WTC11 (cell line): ENCODE results near the gene R3HDM1. TPM values are rescaled to one million over a fixed set of nuclear protein-coding genes. Genes with fewer than 3 reads are reported as not detected.

Source experiments
- ATAC-seq: fragments of 200-7000 bp; cut with Tn5 transposase; 2 replicates; pipeline ENCODE4 v1.10.0; 2021; ENCODE audit warnings: mild to moderate bottlenecking, moderate library complexity
- CTCF ChIA-PET: fragments of 300-600 bp; sonication (Branson Sonifier 250); formaldehyde crosslinking; loops from one replicate; lab custom pipeline; 2021; ENCODE audit warnings: antibody characterized with exemption; lab: Charles Lee
- POLR2A ChIA-PET: fragments of 350-600 bp; sonication (Branson Sonifier 250); formaldehyde crosslinking; loops from one replicate; lab custom pipeline; 2021; ENCODE audit warnings: antibody characterized with exemption; lab: Charles Lee
- DNase-seq: peaks from one replicate; pipeline ENCODE4 v3.0.0; 2021; ENCODE audit warnings: low spot score
- H3K27ac Mint-ChIP-seq: 2 replicates; pipeline ENCODE4 v1.8.0; 2021; ENCODE audit warnings: mixed read lengths
- H3K27me3 Mint-ChIP-seq: 2 replicates; pipeline ENCODE4 v1.8.0; 2021; ENCODE audit warnings: low read depth, mild to moderate bottlenecking, moderate library complexity, mixed read lengths
- H3K36me3 Mint-ChIP-seq: 2 replicates; pipeline ENCODE4 v1.8.0; 2021; ENCODE audit warnings: mixed read lengths
- H3K4me1 Mint-ChIP-seq: 2 replicates; pipeline ENCODE4 v1.8.0; 2022; ENCODE audit warnings: mixed read lengths
- H3K4me3 Mint-ChIP-seq: 2 replicates; pipeline ENCODE4 v1.8.0; 2021; ENCODE audit warnings: mild to moderate bottlenecking, moderate library complexity, mixed read lengths
- H3K9me3 Mint-ChIP-seq: 2 replicates; pipeline ENCODE4 v1.8.0; 2021; ENCODE audit warnings: mixed read lengths
- GRHL2 ChIP-seq: fragments of 250-450 bp; sonication (Bioruptor Pico); IDR thresholded peaks from 2 replicates; pipeline ENCODE4 v1.8.0; 2022; ENCODE audit warnings: mild to moderate bottlenecking, moderate library complexity; ENCODE audit not compliant: insufficient replicate concordance, severe bottlenecking
- KAT7 ChIP-seq: sonication (generic); formaldehyde crosslinking; IDR thresholded peaks from 2 replicates; pipeline ENCODE4 v1.8.1; 2023; ENCODE audit warnings: missing genetic modification reagents, mild to moderate bottlenecking, borderline replicate concordance
- NR2C2 ChIP-seq: sonication (generic); formaldehyde crosslinking; IDR thresholded peaks from 2 replicates; pipeline ENCODE4 v1.8.0; 2022; ENCODE audit warnings: mild to moderate bottlenecking, missing genetic modification reagents
- OVOL2 ChIP-seq: fragments of 250-450 bp; sonication (Bioruptor Pico); IDR thresholded peaks from 2 replicates; pipeline ENCODE4 v1.9.0; 2021; ENCODE audit warnings: mild to moderate bottlenecking, borderline replicate concordance
- PRRX2 ChIP-seq: fragments of 250-450 bp; sonication (Bioruptor Pico); IDR thresholded peaks from 2 replicates; pipeline ENCODE4 v1.8.0; 2021; ENCODE audit warnings: mild to moderate bottlenecking
- ZNF232 ChIP-seq: sonication (generic); formaldehyde crosslinking; IDR thresholded peaks from 2 replicates; pipeline ENCODE4 v1.8.0; 2022; ENCODE audit warnings: mild to moderate bottlenecking, missing genetic modification reagents
- ZNF396 ChIP-seq: fragments of 250-450 bp; sonication (Bioruptor Pico); IDR thresholded peaks from 2 replicates; pipeline ENCODE4 v1.8.0; 2021; ENCODE audit warnings: mild to moderate bottlenecking, moderate library complexity, borderline replicate concordance
- ZNF671 ChIP-seq: fragments of 250-450 bp; sonication (Bioruptor Pico); IDR thresholded peaks from 2 replicates; pipeline ENCODE4 v1.8.0; 2021; ENCODE audit warnings: mild to moderate bottlenecking
- total RNA-seq: library from RNA; stranded (reverse); gene quantifications from 3 replicates; pipeline ENCODE4 v1.2.3, GENCODE V29; 2021
- TF ChIP-seq, protein P1 (sequence below): fragments of 250-450 bp; sonication (Bioruptor Pico); IDR thresholded peaks from 2 replicates; pipeline ENCODE4 v1.9.0; 2021; ENCODE audit warnings: moderate library complexity, mild to moderate bottlenecking, inconsistent platforms, borderline replicate concordance
- TF ChIP-seq, protein P2 (sequence below): sonication (generic); formaldehyde crosslinking; IDR thresholded peaks from 2 replicates; pipeline ENCODE4 v1.8.0; 2022; ENCODE audit warnings: mild to moderate bottlenecking, missing genetic modification reagents
- TF ChIP-seq, protein P3 (sequence below): sonication (generic); formaldehyde crosslinking; IDR thresholded peaks from 2 replicates; pipeline ENCODE4 v1.8.1; 2023; ENCODE audit warnings: mild to moderate bottlenecking, missing genetic modification reagents
- TF ChIP-seq, protein P4 (sequence below): sonication (generic); formaldehyde crosslinking; IDR thresholded peaks from 2 replicates; pipeline ENCODE4 v1.8.1; 2023; ENCODE audit warnings: mild to moderate bottlenecking, moderate library complexity, missing genetic modification reagents
- TF ChIP-seq, protein P5 (sequence below): sonication (generic); formaldehyde crosslinking; IDR thresholded peaks from 2 replicates; pipeline ENCODE4 v1.8.1; 2022; ENCODE audit warnings: low read depth, missing genetic modification reagents, borderline replicate concordance
- TF ChIP-seq, protein P6 (sequence below): fragments of 250-450 bp; sonication (Bioruptor Pico); IDR thresholded peaks from 2 replicates; pipeline ENCODE4 v1.9.0; 2021; ENCODE audit warnings: mild to moderate bottlenecking
- TF ChIP-seq, protein P7 (sequence below): sonication (generic); formaldehyde crosslinking; IDR thresholded peaks from 2 replicates; pipeline ENCODE4 v1.8.0; 2022; ENCODE audit warnings: mild to moderate bottlenecking, missing genetic modification reagents
- TF ChIP-seq, protein P8 (sequence below): sonication (generic); formaldehyde crosslinking; IDR thresholded peaks from 2 replicates; pipeline ENCODE4 v1.8.0; 2022; ENCODE audit warnings: mild to moderate bottlenecking, missing genetic modification reagents

R3HDM1 gene
- total RNA-seq, 1 experiment from 2014 or later: 58.4 TPM

DNA sequence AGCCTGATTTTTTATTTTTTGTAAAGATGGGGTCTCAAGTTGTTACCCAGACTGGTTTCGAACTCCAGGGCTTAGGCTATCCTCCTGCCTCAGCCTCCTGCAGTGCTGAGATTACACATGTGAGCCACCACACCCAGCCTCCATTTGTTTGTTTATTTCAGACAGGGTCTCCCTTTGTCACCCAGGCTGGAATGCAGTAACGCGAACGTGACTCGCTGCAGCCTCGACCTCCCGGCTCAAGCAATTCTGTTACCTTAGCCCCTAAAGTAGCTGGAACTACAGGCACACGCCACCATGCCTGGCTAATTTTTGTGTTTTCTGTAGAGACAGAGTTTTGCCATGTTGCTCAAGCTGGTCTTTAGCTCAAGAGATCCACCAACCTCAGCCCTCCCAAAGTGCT, 237.6 kb downstream of the R3HDM1 start:
- peak; percentile 30; the same call in 1 of the 2 replicates for ATAC-seq
- Mint-ChIP-seq H3K27me3 (no peaks in the 10 kb centered on the region), H3K36me3 (peaks cover 76% of the 10 kb centered on the region), H3K27ac (no peak overlapping the region), H3K4me3 (no peak overlapping the region), H3K4me1 (no peaks in the 10 kb centered on the region), H3K9me3 (no peaks in the 10 kb centered on the region)
- ChIA-PET POLR2A (no interaction called here), CTCF (interaction anchor here (0.9 kb wide), 1 partner anchor 29 kb away, joined by 6 read pairs; no protein-coding TSS in a partner anchor)
- TF ChIP-seq, protein P1, sequence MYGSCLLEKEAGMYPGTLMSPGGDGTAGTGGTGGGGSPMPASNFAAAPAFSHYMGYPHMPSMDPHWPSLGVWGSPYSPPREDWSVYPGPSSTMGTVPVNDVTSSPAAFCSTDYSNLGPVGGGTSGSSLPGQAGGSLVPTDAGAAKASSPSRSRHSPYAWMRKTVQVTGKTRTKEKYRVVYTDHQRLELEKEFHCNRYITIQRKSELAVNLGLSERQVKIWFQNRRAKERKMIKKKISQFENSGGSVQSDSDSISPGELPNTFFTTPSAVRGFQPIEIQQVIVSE (CRISPR knock-in tag): no peak
- TF ChIP-seq OVOL2 (CRISPR knock-in tag): no peak
- TF ChIP-seq, protein P2, sequence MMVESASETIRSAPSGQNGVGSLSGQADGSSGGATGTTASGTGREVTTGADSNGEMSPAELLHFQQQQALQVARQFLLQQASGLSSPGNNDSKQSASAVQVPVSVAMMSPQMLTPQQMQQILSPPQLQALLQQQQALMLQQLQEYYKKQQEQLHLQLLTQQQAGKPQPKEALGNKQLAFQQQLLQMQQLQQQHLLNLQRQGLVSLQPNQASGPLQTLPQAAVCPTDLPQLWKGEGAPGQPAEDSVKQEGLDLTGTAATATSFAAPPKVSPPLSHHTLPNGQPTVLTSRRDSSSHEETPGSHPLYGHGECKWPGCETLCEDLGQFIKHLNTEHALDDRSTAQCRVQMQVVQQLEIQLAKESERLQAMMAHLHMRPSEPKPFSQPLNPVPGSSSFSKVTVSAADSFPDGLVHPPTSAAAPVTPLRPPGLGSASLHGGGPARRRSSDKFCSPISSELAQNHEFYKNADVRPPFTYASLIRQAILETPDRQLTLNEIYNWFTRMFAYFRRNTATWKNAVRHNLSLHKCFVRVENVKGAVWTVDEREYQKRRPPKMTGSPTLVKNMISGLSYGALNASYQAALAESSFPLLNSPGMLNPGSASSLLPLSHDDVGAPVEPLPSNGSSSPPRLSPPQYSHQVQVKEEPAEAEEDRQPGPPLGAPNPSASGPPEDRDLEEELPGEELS (CRISPR knock-in tag): no peak
- TF ChIP-seq ZNF671: no peak
- no peak for TF ChIP-seq KAT7
- TF ChIP-seq, protein P3, sequence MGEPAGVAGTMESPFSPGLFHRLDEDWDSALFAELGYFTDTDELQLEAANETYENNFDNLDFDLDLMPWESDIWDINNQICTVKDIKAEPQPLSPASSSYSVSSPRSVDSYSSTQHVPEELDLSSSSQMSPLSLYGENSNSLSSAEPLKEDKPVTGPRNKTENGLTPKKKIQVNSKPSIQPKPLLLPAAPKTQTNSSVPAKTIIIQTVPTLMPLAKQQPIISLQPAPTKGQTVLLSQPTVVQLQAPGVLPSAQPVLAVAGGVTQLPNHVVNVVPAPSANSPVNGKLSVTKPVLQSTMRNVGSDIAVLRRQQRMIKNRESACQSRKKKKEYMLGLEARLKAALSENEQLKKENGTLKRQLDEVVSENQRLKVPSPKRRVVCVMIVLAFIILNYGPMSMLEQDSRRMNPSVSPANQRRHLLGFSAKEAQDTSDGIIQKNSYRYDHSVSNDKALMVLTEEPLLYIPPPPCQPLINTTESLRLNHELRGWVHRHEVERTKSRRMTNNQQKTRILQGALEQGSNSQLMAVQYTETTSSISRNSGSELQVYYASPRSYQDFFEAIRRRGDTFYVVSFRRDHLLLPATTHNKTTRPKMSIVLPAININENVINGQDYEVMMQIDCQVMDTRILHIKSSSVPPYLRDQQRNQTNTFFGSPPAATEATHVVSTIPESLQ (CRISPR knock-in tag): no peak
- no peak for TF ChIP-seq ZNF396 (CRISPR knock-in tag)
- TF ChIP-seq GRHL2: no peak
- TF ChIP-seq, protein P4, sequence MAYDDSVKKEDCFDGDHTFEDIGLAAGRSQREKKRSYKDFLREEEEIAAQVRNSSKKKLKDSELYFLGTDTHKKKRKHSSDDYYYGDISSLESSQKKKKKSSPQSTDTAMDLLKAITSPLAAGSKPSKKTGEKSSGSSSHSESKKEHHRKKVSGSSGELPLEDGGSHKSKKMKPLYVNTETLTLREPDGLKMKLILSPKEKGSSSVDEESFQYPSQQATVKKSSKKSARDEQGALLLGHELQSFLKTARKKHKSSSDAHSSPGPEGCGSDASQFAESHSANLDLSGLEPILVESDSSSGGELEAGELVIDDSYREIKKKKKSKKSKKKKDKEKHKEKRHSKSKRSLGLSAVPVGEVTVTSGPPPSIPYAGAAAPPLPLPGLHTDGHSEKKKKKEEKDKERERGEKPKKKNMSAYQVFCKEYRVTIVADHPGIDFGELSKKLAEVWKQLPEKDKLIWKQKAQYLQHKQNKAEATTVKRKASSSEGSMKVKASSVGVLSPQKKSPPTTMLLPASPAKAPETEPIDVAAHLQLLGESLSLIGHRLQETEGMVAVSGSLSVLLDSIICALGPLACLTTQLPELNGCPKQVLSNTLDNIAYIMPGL (CRISPR knock-in tag): no peak
- TF ChIP-seq ZNF232 (CRISPR knock-in tag): no peak
- TF ChIP-seq, protein P5, sequence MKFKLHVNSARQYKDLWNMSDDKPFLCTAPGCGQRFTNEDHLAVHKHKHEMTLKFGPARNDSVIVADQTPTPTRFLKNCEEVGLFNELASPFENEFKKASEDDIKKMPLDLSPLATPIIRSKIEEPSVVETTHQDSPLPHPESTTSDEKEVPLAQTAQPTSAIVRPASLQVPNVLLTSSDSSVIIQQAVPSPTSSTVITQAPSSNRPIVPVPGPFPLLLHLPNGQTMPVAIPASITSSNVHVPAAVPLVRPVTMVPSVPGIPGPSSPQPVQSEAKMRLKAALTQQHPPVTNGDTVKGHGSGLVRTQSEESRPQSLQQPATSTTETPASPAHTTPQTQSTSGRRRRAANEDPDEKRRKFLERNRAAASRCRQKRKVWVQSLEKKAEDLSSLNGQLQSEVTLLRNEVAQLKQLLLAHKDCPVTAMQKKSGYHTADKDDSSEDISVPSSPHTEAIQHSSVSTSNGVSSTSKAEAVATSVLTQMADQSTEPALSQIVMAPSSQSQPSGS (CRISPR knock-in tag): no peak
- TF ChIP-seq, protein P6, sequence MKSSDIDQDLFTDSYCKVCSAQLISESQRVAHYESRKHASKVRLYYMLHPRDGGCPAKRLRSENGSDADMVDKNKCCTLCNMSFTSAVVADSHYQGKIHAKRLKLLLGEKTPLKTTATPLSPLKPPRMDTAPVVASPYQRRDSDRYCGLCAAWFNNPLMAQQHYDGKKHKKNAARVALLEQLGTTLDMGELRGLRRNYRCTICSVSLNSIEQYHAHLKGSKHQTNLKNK (CRISPR knock-in tag): no peak
- no peak for TF ChIP-seq NR2C2
- TF ChIP-seq, protein P7, sequence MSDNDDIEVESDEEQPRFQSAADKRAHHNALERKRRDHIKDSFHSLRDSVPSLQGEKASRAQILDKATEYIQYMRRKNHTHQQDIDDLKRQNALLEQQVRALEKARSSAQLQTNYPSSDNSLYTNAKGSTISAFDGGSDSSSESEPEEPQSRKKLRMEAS (CRISPR knock-in tag): no peak
- TF ChIP-seq, protein P8, sequence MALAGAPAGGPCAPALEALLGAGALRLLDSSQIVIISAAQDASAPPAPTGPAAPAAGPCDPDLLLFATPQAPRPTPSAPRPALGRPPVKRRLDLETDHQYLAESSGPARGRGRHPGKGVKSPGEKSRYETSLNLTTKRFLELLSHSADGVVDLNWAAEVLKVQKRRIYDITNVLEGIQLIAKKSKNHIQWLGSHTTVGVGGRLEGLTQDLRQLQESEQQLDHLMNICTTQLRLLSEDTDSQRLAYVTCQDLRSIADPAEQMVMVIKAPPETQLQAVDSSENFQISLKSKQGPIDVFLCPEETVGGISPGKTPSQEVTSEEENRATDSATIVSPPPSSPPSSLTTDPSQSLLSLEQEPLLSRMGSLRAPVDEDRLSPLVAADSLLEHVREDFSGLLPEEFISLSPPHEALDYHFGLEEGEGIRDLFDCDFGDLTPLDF: no peak
- TF ChIP-seq PRRX2: no peak
- TF ChIP-seq, all 79 proteins: peak for 0
- no peak for DNase-seq
